GM18870 (cell line): ENCODE measurements around the gene TSG101.

Experiments
- ATAC-seq: cut with Tn5 transposase; IDR thresholded peaks from one replicate; pipeline ENCODE4 v1.9.1; 2021; ENCODE audit warnings: moderate library complexity; ENCODE audit not compliant: unreplicated experiment

TSG101 gene

GRCh38 chr11:18495271-18495670 lies 31.5 kb downstream of the TSG101 start:
- ATAC-seq: no peak

- ATAC-seq: no peak
Observed at GRCh38 chr11:18493310-18493709, 33.4 kb downstream of the TSG101 start.

GRCh38 chr11:18492888-18493287 lies 33.9 kb downstream of the TSG101 start:
- ATAC-seq: no peak

GRCh38 chr11:18491924-18492323 lies 34.8 kb downstream of the TSG101 start:
- ATAC-seq: no peak

GRCh38 chr11:18490736-18491485 lies 35.8 kb downstream of the TSG101 start:
- ATAC-seq: no peak

GRCh38 chr11:18490319-18490718 lies 36.4 kb downstream of the TSG101 start:
- ATAC-seq: no peak

- ATAC-seq: no peak
Observed at GRCh38 chr11:18485913-18486528, 40.7 kb downstream of the TSG101 start.

GRCh38 chr11:18479063-18479462 lies 47.7 kb downstream of the TSG101 start:
- ATAC-seq: no peak

- ATAC-seq: no peak
Observed at GRCh38 chr11:18472587-18472986, 54.2 kb downstream of the TSG101 start.

- no peak for ATAC-seq
Observed at GRCh38 chr11:18471995-18472394, 54.7 kb downstream of the TSG101 start.

- ATAC-seq: no peak
Observed at GRCh38 chr11:18468961-18469360, 57.8 kb downstream of the TSG101 start.

GRCh38 chr11:18468059-18468458 lies 58.7 kb downstream of the TSG101 start:
- no peak for ATAC-seq

- ATAC-seq: no peak
Observed at GRCh38 chr11:18466402-18466801, 60.3 kb downstream of the TSG101 start.

- ATAC-seq: no peak
Observed at GRCh38 chr11:18463439-18463838, 63.3 kb downstream of the TSG101 start.

- ATAC-seq: no peak
Observed at GRCh38 chr11:18461909-18462308, 64.8 kb downstream of the TSG101 start.

GRCh38 chr11:18459634-18460033 lies 67.1 kb downstream of the TSG101 start:
- no peak for ATAC-seq

GRCh38 chr11:18457450-18457849 lies 69.3 kb downstream of the TSG101 start:
- ATAC-seq: no peak

- no peak for ATAC-seq
Observed at GRCh38 chr11:18455686-18456372, 70.9 kb downstream of the TSG101 start, which contains the start of gene LDHAL6A. Gene LDHAL6A, plus strand, starts transcription at chr11:18455856. Its CDS starts 825 bp downstream, at chr11:18456681.

- ATAC-seq: no peak
Observed at GRCh38 chr11:18452927-18453326, 73.8 kb downstream of the TSG101 start.

GRCh38 chr11:18449251-18449650 lies 77.5 kb downstream of the TSG101 start:
- no peak for ATAC-seq

- ATAC-seq: no peak
Observed at GRCh38 chr11:18438691-18439090, 88.1 kb downstream of the TSG101 start.
